ENCODE measurements around the gene PDE11A. TPM values are rescaled to one million over a fixed set of nuclear protein-coding genes. Genes with fewer than 3 reads are reported as not detected.

PDE11A gene
- total and polyA plus RNA-seq, 2 of the 13 experiments (the other 11 are each of a cell fraction or from before 2014, with no cell fraction given), result 1.2 to 1.7 TPM

DNA sequence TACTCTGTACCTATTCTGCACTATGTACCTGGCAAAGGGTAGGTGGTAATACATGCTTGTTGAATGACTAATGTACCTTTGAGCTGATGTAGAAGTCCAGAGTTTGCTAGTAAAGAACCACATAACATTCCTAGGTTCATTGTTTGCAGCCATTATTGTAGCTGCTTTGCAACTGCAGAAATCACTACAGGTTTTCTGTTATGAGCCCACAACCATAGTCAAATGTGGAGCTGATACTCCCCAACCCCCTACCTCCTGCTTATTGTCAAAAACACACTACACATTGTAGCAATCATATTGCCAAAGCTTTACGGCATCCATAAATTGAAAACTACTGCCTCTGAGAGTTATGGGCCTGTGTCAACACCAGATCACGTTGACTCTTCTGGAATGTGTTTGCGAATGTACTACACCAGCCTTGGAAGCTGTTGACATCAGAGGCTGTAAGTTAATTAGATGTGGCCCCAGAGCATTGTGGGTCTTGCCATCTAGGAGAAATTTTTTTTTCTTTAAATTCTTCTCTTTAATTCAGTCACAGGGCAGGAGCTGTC lies 493.0 kb downstream of the PDE11A start (continued):
- TF ChIP-seq HMGXB4 (CRISPR knock-in tag; IDR thresholded peaks at IDR 0.05; ENCODE audit: borderline replicate concordance in 1 of 2, low read depth in 1 of 2) (0 out of 4 replicates have a peak, but pooled peaks of 1 of the 2 experiments have one; percentile 10), NR2C2 (CRISPR knock-in tag; IDR thresholded peaks at IDR 0.05; ENCODE audit: borderline replicate concordance) (no peak), ZNF513 (CRISPR knock-in tag; conservative IDR thresholded peaks at IDR 0.05) (no peak), HNF1B (CRISPR knock-in tag; IDR thresholded peaks at IDR 0.05) (no peak), FOSL2 (CRISPR knock-in tag; IDR thresholded peaks at IDR 0.05) (peak; percentile 62), DMAP1 (CRISPR knock-in tag; IDR thresholded peaks at IDR 0.05) (0 out of 2 replicates have a peak, but pooled peaks have one; percentile 36), ZNF331 (CRISPR knock-in tag; IDR thresholded peaks at IDR 0.05) (peak; percentile 37), ZNF816 (CRISPR knock-in tag; IDR thresholded peaks at IDR 0.05; ENCODE audit: borderline replicate concordance) (no peak), ZSCAN21 (CRISPR knock-in tag; IDR thresholded peaks at IDR 0.05; ENCODE audit: borderline replicate concordance) (no peak), NCOA2 (CRISPR knock-in tag; IDR thresholded peaks at IDR 0.05) (peak; percentile 19; the same call in 1 of the 2 replicates)
- TF ChIP-seq, protein P1, sequence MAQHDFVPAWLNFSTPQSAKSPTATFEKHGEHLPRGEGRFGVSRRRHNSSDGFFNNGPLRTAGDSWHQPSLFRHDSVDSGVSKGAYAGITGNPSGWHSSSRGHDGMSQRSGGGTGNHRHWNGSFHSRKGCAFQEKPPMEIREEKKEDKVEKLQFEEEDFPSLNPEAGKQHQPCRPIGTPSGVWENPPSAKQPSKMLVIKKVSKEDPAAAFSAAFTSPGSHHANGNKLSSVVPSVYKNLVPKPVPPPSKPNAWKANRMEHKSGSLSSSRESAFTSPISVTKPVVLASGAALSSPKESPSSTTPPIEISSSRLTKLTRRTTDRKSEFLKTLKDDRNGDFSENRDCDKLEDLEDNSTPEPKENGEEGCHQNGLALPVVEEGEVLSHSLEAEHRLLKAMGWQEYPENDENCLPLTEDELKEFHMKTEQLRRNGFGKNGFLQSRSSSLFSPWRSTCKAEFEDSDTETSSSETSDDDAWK (CRISPR knock-in tag; IDR thresholded peaks at IDR 0.05), result no peak
- TF ChIP-seq, protein P2, sequence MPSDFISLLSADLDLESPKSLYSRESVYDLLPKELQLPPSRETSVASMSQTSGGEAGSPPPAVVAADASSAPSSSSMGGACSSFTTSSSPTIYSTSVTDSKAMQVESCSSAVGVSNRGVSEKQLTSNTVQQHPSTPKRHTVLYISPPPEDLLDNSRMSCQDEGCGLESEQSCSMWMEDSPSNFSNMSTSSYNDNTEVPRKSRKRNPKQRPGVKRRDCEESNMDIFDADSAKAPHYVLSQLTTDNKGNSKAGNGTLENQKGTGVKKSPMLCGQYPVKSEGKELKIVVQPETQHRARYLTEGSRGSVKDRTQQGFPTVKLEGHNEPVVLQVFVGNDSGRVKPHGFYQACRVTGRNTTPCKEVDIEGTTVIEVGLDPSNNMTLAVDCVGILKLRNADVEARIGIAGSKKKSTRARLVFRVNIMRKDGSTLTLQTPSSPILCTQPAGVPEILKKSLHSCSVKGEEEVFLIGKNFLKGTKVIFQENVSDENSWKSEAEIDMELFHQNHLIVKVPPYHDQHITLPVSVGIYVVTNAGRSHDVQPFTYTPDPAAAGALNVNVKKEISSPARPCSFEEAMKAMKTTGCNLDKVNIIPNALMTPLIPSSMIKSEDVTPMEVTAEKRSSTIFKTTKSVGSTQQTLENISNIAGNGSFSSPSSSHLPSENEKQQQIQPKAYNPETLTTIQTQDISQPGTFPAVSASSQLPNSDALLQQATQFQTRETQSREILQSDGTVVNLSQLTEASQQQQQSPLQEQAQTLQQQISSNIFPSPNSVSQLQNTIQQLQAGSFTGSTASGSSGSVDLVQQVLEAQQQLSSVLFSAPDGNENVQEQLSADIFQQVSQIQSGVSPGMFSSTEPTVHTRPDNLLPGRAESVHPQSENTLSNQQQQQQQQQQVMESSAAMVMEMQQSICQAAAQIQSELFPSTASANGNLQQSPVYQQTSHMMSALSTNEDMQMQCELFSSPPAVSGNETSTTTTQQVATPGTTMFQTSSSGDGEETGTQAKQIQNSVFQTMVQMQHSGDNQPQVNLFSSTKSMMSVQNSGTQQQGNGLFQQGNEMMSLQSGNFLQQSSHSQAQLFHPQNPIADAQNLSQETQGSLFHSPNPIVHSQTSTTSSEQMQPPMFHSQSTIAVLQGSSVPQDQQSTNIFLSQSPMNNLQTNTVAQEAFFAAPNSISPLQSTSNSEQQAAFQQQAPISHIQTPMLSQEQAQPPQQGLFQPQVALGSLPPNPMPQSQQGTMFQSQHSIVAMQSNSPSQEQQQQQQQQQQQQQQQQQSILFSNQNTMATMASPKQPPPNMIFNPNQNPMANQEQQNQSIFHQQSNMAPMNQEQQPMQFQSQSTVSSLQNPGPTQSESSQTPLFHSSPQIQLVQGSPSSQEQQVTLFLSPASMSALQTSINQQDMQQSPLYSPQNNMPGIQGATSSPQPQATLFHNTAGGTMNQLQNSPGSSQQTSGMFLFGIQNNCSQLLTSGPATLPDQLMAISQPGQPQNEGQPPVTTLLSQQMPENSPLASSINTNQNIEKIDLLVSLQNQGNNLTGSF (CRISPR knock-in tag; IDR thresholded peaks at IDR 0.05), result no peak
